Rectal smooth muscle tissue (tissue), 1 donor: ENCODE results near the gene POU6F2.

Experiments used
- H3K27ac ChIP-seq: one replicate; pipeline ENCODE4 v1.7.0; 2013; ENCODE audit warnings: low read depth, low read length, inconsistent platforms
- H3K27me3 ChIP-seq: one replicate; pipeline ENCODE4 v1.7.0; 2013; ENCODE audit warnings: low read length; ENCODE audit not compliant: control insufficient read depth, insufficient read depth
- H3K36me3 ChIP-seq: one replicate; pipeline ENCODE4 v1.7.0; 2013; ENCODE audit warnings: low read length; ENCODE audit not compliant: control insufficient read depth, insufficient read depth
- H3K4me1 ChIP-seq: one replicate; pipeline ENCODE4 v1.7.0; 2013; ENCODE audit warnings: low read length; ENCODE audit not compliant: control insufficient read depth, insufficient read depth
- H3K4me3 ChIP-seq: one replicate; pipeline ENCODE4 v1.7.0; 2013; ENCODE audit warnings: low read length
- H3K9ac ChIP-seq: one replicate; pipeline ENCODE4 v1.7.0; 2013; ENCODE audit warnings: low read length

POU6F2 gene

GRCh38 chr7:38950309-38950708, 27.4 kb upstream of the POU6F2 start:
- H3K27ac ChIP-seq = no peak overlapping the region

GRCh38 chr7:38951213-38951612, 26.5 kb upstream of the POU6F2 start:
- Histone ChIP-seq H3K4me1 (no peaks in the 10 kb centered on the region), H3K9ac (no peak overlapping the region), H3K36me3 (no peaks in the 10 kb centered on the region), H3K27me3 (no peaks in the 10 kb centered on the region), H3K27ac (no peak overlapping the region), H3K4me3 (no peak overlapping the region)

More at GRCh38 chr7:38950309-38950708, 27.4 kb upstream of the POU6F2 start:
- Histone ChIP-seq H3K9ac (no peak overlapping the region), H3K36me3 (no peaks in the 10 kb centered on the region), H3K4me1 (no peaks in the 10 kb centered on the region), H3K27me3 (no peaks in the 10 kb centered on the region), H3K4me3 (no peak overlapping the region)

GRCh38 chr7:38953227-38953626, 24.5 kb upstream of the POU6F2 start:
- Histone ChIP-seq H3K27ac (no peak overlapping the region), H3K9ac (no peak overlapping the region), H3K4me1 (no peaks in the 10 kb centered on the region), H3K27me3 (no peaks in the 10 kb centered on the region), H3K36me3 (no peaks in the 10 kb centered on the region), H3K4me3 (no peak overlapping the region)

- H3K9ac ChIP-seq = no peak overlapping the region
- no peaks in the 10 kb centered on the region for H3K27me3 ChIP-seq
- no peaks in the 10 kb centered on the region for H3K36me3 ChIP-seq
- H3K4me1 ChIP-seq = no peaks in the 10 kb centered on the region
- H3K4me3 ChIP-seq = no peak overlapping the region
- H3K27ac ChIP-seq = no peak overlapping the region
These were observed 23.7 kb upstream of the POU6F2 start for GRCh38 chr7:38953971-38954370.

- no peaks in the 10 kb centered on the region for H3K27me3 ChIP-seq
- H3K4me1 ChIP-seq = no peaks in the 10 kb centered on the region
- H3K4me3 ChIP-seq = no peak overlapping the region
- no peaks in the 10 kb centered on the region for H3K36me3 ChIP-seq
- no peak overlapping the region for H3K9ac ChIP-seq
- no peak overlapping the region for H3K27ac ChIP-seq
These were observed 21.8 kb upstream of the POU6F2 start for GRCh38 chr7:38955892-38956291.

- no peaks in the 10 kb centered on the region for H3K4me1 ChIP-seq
- H3K27me3 ChIP-seq = no peaks in the 10 kb centered on the region
- H3K9ac ChIP-seq = no peak overlapping the region
- H3K4me3 ChIP-seq = no peak overlapping the region
- no peak overlapping the region for H3K27ac ChIP-seq
- H3K36me3 ChIP-seq = no peaks in the 10 kb centered on the region
These were observed 15.7 kb upstream of the POU6F2 start for GRCh38 chr7:38962028-38962427.

GRCh38 chr7:38964921-38965320, 12.8 kb upstream of the POU6F2 start:
- Histone ChIP-seq H3K27me3 (no peaks in the 10 kb centered on the region), H3K4me3 (no peak overlapping the region), H3K4me1 (no peaks in the 10 kb centered on the region), H3K27ac (no peak overlapping the region), H3K36me3 (no peaks in the 10 kb centered on the region), H3K9ac (no peak overlapping the region)

- H3K4me3 ChIP-seq = no peak overlapping the region
- no peaks in the 10 kb centered on the region for H3K4me1 ChIP-seq
- H3K36me3 ChIP-seq = no peaks in the 10 kb centered on the region
- H3K27ac ChIP-seq = no peak overlapping the region
- H3K9ac ChIP-seq = no peak overlapping the region
- H3K27me3 ChIP-seq = no peaks in the 10 kb centered on the region
These were observed 3.9 kb upstream of the POU6F2 start for GRCh38 chr7:38973760-38974159.

GRCh38 chr7:38975944-38976392, 1.7 kb upstream of the POU6F2 start:
- Histone ChIP-seq H3K4me1 (no peaks in the 10 kb centered on the region), H3K4me3 (peak overlapping the region; percentile 15), H3K9ac (no peak overlapping the region), H3K36me3 (no peaks in the 10 kb centered on the region), H3K27me3 (no peaks in the 10 kb centered on the region), H3K27ac (no peak overlapping the region)

- Histone ChIP-seq H3K9ac (no peak overlapping the region), H3K4me3 (no peak overlapping the region), H3K27me3 (no peaks in the 10 kb centered on the region), H3K4me1 (no peaks in the 10 kb centered on the region), H3K27ac (no peak overlapping the region), H3K36me3 (no peaks in the 10 kb centered on the region)
These were observed 782 bp downstream of the POU6F2 start for GRCh38 chr7:38978491-38978890.

- no peaks in the 10 kb centered on the region for H3K27me3 ChIP-seq
- no peaks in the 10 kb centered on the region for H3K36me3 ChIP-seq
- H3K27ac ChIP-seq = no peak overlapping the region
- no peak overlapping the region for H3K9ac ChIP-seq
- H3K4me3 ChIP-seq = no peak overlapping the region
- no peaks in the 10 kb centered on the region for H3K4me1 ChIP-seq
These were observed 14.5 kb downstream of the POU6F2 start for GRCh38 chr7:38992203-38992602.

- Histone ChIP-seq H3K4me1 (no peaks in the 10 kb centered on the region), H3K4me3 (no peak overlapping the region), H3K27ac (no peak overlapping the region), H3K27me3 (no peaks in the 10 kb centered on the region), H3K9ac (no peak overlapping the region), H3K36me3 (no peaks in the 10 kb centered on the region)
These were observed 23.9 kb downstream of the POU6F2 start for GRCh38 chr7:39001595-39001994.

- no peak overlapping the region for H3K4me3 ChIP-seq
- H3K27me3 ChIP-seq = no peaks in the 10 kb centered on the region
- H3K9ac ChIP-seq = no peak overlapping the region
- no peak overlapping the region for H3K27ac ChIP-seq
- no peaks in the 10 kb centered on the region for H3K36me3 ChIP-seq
- H3K4me1 ChIP-seq = no peaks in the 10 kb centered on the region
These were observed 25.0 kb downstream of the POU6F2 start for GRCh38 chr7:39002755-39003154.
